Neutrophil (primary cell): ENCODE measurements around the gene ZFAND2B.
A peak's percentile ranks its signal among the peaks of the same experiment; 100 is the strongest.

Experiments
- H3K27ac ChIP-seq: fragments of 200-600 bp; sonication (generic); 2 replicates; pipeline ENCODE4 v1.5.1; 2016; ENCODE audit warnings: mild to moderate bottlenecking, moderate library complexity
- H3K27me3 ChIP-seq: fragments of 200-600 bp; sonication (generic); 2 replicates; pipeline ENCODE4 v1.6.0; 2016; ENCODE audit warnings: mild to moderate bottlenecking
- H3K36me3 ChIP-seq: fragments of 200-600 bp; sonication (generic); 2 replicates; pipeline ENCODE4 v1.5.1; 2017
- H3K4me1 ChIP-seq, 2 experiments: fragments of 200-600 bp in 1 of 2; sonication (generic) in 1 of 2; 1 replicate in 1 of 2; 2 replicates in 1 of 2; pipeline versions ENCODE4 v1.5.1 to v1.6.1; 2013 to 2016; ENCODE audit warnings: low read depth in 1 of 2, low read length in 1 of 2, mild to moderate bottlenecking in 1 of 2, moderate library complexity in 1 of 2; ENCODE audit not compliant: control insufficient read depth in 1 of 2, insufficient read depth in 1 of 2
- H3K4me3 ChIP-seq, 2 experiments: fragments of 200-600 bp in 1 of 2; sonication (generic) in 1 of 2; 1 replicate in 1 of 2; 2 replicates in 1 of 2; pipeline ENCODE4 v1.5.1; 2013 to 2016; ENCODE audit warnings: low read depth in 1 of 2, low read length in 1 of 2, mild to moderate bottlenecking in 1 of 2, moderate library complexity in 1 of 2
- H3K9me3 ChIP-seq: fragments of 200-600 bp; sonication (generic); 2 replicates; pipeline ENCODE4 v1.5.1; 2016
- TF ChIP-seq, protein P1 (sequence below): fragments of 200-600 bp; sonication (generic); IDR thresholded peaks from 2 replicates; pipeline ENCODE4 v1.5.1; 2016; ENCODE audit warnings: antibody characterized with exemption

Gene ZFAND2B

GRCh38 chr2:219180961-219181360 is 25.6 kb upstream of the ZFAND2B start:
- Histone ChIP-seq H3K36me3 (peaks cover 66% of the 10 kb centered on the region), H3K9me3 (no peaks in the 10 kb centered on the region), H3K4me3 (no peak overlapping the region), H3K4me1 (peaks cover 64 to 65% of the 10 kb centered on the region in 2 experiments), H3K27me3 (no peaks in the 10 kb centered on the region), H3K27ac (peak overlapping the region; percentile 79)
- TF ChIP-seq, protein P1, sequence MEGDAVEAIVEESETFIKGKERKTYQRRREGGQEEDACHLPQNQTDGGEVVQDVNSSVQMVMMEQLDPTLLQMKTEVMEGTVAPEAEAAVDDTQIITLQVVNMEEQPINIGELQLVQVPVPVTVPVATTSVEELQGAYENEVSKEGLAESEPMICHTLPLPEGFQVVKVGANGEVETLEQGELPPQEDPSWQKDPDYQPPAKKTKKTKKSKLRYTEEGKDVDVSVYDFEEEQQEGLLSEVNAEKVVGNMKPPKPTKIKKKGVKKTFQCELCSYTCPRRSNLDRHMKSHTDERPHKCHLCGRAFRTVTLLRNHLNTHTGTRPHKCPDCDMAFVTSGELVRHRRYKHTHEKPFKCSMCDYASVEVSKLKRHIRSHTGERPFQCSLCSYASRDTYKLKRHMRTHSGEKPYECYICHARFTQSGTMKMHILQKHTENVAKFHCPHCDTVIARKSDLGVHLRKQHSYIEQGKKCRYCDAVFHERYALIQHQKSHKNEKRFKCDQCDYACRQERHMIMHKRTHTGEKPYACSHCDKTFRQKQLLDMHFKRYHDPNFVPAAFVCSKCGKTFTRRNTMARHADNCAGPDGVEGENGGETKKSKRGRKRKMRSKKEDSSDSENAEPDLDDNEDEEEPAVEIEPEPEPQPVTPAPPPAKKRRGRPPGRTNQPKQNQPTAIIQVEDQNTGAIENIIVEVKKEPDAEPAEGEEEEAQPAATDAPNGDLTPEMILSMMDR = no peak

DNA sequence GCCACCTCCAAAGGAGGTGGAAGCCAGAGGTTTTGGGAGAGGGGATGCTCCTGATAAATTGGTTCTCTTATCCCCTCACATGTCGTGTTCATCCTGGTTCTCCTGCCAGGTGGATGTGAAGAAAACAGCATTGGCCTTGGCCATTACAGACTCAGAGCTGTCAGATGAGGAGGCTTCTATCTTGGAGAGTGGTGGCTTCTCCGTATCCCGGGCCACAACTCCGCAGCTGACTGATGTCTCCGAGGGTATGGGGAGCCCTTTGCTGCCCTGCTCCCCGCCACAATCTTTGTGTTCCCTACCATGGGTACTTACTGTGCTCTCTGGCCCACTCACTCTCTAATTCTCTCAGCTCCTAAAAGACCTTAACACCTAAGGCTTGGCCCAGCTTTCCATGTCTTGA is 25.1 kb upstream of the ZFAND2B start:
- Histone ChIP-seq H3K27ac (peak overlapping the region; percentile 79), H3K27me3 (no peaks in the 10 kb centered on the region), H3K4me1 (peaks cover 59 to 60% of the 10 kb centered on the region in 2 experiments), H3K9me3 (no peaks in the 10 kb centered on the region), H3K36me3 (peaks cover 70% of the 10 kb centered on the region), H3K4me3 (peak overlapping the region; percentile 36 to 51)
- TF ChIP-seq, protein P1 = no peak

- Histone ChIP-seq H3K9me3 (no peaks in the 10 kb centered on the region), H3K27ac (peak overlapping the region; percentile 79), H3K27me3 (no peaks in the 10 kb centered on the region), H3K4me1 (peaks cover 53 to 55% of the 10 kb centered on the region in 2 experiments), H3K36me3 (peaks cover 76% of the 10 kb centered on the region), H3K4me3 (peak overlapping the region; percentile 36 to 51)
- TF ChIP-seq, protein P1 = no peak
Observed at GRCh38 chr2:219182331-219183150, 24.0 kb upstream of the ZFAND2B start.

GRCh38 chr2:219183151-219183772 is 23.3 kb upstream of the ZFAND2B start:
- Histone ChIP-seq H3K36me3 (peaks cover 76% of the 10 kb centered on the region), H3K9me3 (no peaks in the 10 kb centered on the region), H3K27me3 (no peaks in the 10 kb centered on the region), H3K27ac (peak overlapping the region; percentile 79), H3K4me1 (peaks cover 53% of the 10 kb centered on the region in 2 experiments), H3K4me3 (peak overlapping the region; percentile 36 to 51)
- TF ChIP-seq, protein P1 = no peak

DNA sequence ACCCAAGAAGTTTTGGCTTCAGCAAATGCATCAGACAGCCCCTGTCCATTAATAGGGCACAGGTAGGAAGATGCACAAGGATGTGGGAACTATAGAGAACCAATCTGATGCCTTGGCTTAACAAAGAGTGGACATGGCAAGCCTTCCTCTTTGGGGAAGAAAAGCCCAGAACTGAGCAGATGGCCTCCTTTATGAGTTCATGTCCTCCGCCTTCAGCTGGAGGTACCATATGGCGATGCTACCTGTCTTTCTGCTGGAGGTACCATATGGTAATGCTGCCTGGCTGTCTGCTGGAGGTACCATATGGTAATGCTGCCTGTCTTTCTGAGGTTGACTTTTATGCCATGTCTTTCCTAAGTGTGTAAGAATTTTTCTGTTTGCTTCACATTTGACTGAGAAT is 22.5 kb upstream of the ZFAND2B start:
- TF ChIP-seq, protein P1 = no peak
- Histone ChIP-seq H3K36me3 (peaks cover 76% of the 10 kb centered on the region), H3K4me3 (no peak overlapping the region)

More for the DNA sequence above, 22.5 kb upstream of the ZFAND2B start:
- Histone ChIP-seq H3K4me1 (peaks cover 47% of the 10 kb centered on the region in 2 experiments), H3K9me3 (no peaks in the 10 kb centered on the region), H3K27me3 (no peaks in the 10 kb centered on the region), H3K27ac (no peak overlapping the region)
